NT2/D1 (cell line): ENCODE results near the gene PTPRB.

ENCODE experiments used
- DNase-seq: peaks from one replicate; pipeline ENCODE4 v3.0.0-alpha.2; 2011; ENCODE audit warnings: low read depth, low spot score
- H3K27me3 ChIP-seq: 2 replicates; pipeline ENCODE4 v1.6.0; 2011; ENCODE audit warnings: mild to moderate bottlenecking; ENCODE audit not compliant: insufficient read length, insufficient read depth
- H3K36me3 ChIP-seq: 2 replicates; pipeline ENCODE4 v1.6.1; 2011; ENCODE audit warnings: mild to moderate bottlenecking, low read length, mixed read lengths; ENCODE audit not compliant: insufficient read depth, insufficient read length
- H3K4me1 ChIP-seq: 2 replicates; pipeline ENCODE4 v1.5.1; 2011; ENCODE audit not compliant: insufficient read depth, insufficient read length
- H3K4me3 ChIP-seq: 2 replicates; pipeline ENCODE4 v1.5.1; 2011; ENCODE audit warnings: low read depth; ENCODE audit not compliant: insufficient read length
- H3K9ac ChIP-seq: 2 replicates; pipeline ENCODE4 v1.6.0; 2011; ENCODE audit warnings: low read depth; ENCODE audit not compliant: insufficient read length
- H3K9me3 ChIP-seq: 2 replicates; pipeline ENCODE4 v1.5.1; 2011; ENCODE audit warnings: mild to moderate bottlenecking, low read length; ENCODE audit not compliant: insufficient read depth
- SUZ12 ChIP-seq: IDR thresholded peaks from 2 replicates; pipeline ENCODE4 v1.6.1; 2011; ENCODE audit not compliant: insufficient read length, insufficient read depth; ENCODE audit errors: extremely low read depth
- YY1 ChIP-seq: IDR thresholded peaks from 2 replicates; pipeline ENCODE4 v1.6.1; 2011; ENCODE audit not compliant: insufficient read length, insufficient read depth
- ZNF274 ChIP-seq: IDR thresholded peaks from 2 replicates; pipeline ENCODE4 v1.6.1; 2011; ENCODE audit warnings: mild to moderate bottlenecking, low read depth, low read length

Gene PTPRB

DNA sequence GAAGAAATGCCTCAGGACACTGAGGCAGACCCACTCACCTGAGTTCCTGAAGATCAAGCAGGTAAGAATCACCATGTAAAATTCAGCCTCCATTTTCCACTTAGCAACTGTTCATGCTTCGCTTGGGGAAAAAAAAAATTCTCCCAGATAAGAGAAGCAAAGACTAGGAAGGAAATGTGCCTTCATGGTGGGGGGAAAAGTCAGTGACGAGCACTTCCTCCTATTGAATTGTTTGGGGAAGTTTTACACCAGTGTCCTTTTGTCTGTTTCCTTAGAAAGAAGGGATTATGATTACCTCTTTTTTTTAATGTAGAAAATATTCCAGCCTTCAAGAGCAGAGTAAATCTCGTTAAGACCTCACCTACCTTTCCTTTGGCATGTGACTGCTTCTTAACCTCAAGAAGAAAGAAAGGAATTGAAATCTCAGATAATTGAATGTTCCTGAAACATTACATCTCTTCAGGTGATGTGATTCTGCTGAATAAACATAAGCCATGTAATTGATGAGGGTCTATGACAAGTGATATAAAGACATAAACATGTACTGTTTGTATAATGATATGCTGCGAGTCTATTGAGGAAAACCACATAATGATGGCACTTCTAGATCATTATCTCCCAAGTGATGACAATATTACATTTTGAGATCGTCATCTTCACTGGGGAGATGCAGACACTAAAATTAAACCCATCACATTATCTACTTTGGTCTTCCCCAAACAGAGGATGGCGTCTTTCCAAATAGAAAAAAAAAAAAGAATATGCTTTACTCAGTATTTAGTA, at the start of gene PTPRB:
Gene PTPRB (minus strand): TSS at position 127 of the 783 bp plus-strand sequence. CDS start 34 bp downstream, at position 93.
- no peaks in the 10 kb centered on the region for H3K27me3 ChIP-seq
- no peak within 1 kb of the TSS for H3K9ac ChIP-seq
- no peaks in the 10 kb centered on the region for H3K9me3 ChIP-seq
- no peaks in the 10 kb centered on the region for H3K4me1 ChIP-seq
- no peak within 1 kb of the TSS for H3K4me3 ChIP-seq
- no peaks in the 10 kb centered on the region for H3K36me3 ChIP-seq
- TF ChIP-seq ZNF274 (no peak), SUZ12 (no peak), YY1 (no peak)
- no peak for DNase-seq

DNA sequence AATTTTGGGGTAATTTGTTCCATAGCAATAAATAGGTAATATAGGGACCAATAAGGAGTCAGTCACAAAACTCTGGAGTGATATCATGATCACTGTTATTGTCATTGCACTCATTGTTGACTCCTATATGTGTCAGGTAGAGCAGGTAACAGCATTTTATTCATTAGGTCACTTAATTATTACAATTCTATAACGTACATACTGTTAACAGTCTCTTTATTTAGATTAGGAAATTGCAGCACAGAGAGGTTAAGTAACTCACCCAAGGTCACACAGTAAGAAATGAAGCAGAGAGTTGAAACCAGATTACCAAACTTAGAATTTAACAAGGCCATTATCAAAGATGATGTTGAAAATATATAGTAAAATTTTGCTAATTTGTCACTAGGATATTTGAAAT, 49.7 kb upstream of the PTPRB start:
- Histone ChIP-seq H3K9me3 (no peaks in the 10 kb centered on the region), H3K36me3 (no peaks in the 10 kb centered on the region), H3K4me1 (peaks cover 2% of the 10 kb centered on the region), H3K4me3 (no peak overlapping the region), H3K9ac (no peak overlapping the region), H3K27me3 (no peaks in the 10 kb centered on the region)
- TF ChIP-seq YY1 = no peak
- TF ChIP-seq SUZ12 = no peak
- no peak for TF ChIP-seq ZNF274
- DNase-seq = no peak

DNA sequence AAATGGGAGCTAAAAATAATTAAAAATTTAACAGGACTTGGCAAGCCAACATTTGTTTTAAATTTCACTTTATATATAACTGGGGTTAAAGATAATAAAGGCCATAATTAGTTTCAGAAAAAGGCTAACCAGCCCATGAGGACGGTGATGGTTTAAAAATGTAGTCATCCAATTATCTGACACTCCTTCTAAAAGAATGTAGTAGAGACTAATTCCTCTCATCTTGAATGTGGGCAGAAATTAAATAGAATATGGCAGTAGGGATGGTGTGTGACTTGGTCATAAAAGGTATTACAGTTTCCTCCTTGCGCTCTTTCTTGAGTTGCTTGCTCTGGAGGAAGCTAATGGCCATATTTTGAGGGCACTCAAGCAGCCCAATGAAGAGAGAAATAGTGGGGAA, 49.1 kb upstream of the PTPRB start:
- Histone ChIP-seq H3K9me3 (no peaks in the 10 kb centered on the region), H3K4me3 (no peak overlapping the region), H3K4me1 (peaks cover 2% of the 10 kb centered on the region), H3K27me3 (no peaks in the 10 kb centered on the region), H3K9ac (no peak overlapping the region), H3K36me3 (no peaks in the 10 kb centered on the region)
- DNase-seq = no peak
- TF ChIP-seq ZNF274 (no peak), SUZ12 (no peak), YY1 (no peak)

DNA sequence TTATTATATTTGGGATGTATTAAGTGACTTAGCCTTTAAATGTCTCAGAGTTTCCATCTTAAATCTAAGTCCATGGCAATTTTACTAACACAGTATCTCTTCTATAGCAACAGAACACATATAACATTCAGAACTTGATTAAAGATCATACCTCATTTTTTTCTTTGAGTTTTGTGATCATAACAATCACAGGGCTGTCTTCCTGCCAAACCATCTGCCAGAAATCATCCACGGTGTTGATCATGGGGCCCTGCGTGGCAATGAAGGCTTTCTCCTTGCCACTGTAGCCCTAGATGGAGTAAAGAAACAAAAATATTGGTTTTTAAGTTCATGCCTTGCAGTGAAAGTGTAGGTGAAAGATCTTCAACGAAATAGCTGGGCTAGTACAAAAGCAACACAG, 46.7 kb upstream of the PTPRB start:
- Histone ChIP-seq H3K9ac (no peak overlapping the region), H3K4me3 (no peak overlapping the region), H3K4me1 (no peaks in the 10 kb centered on the region), H3K27me3 (no peaks in the 10 kb centered on the region), H3K9me3 (no peaks in the 10 kb centered on the region), H3K36me3 (no peaks in the 10 kb centered on the region)
- DNase-seq = no peak
- no peak for TF ChIP-seq YY1
- TF ChIP-seq ZNF274 = no peak
- no peak for TF ChIP-seq SUZ12

DNA sequence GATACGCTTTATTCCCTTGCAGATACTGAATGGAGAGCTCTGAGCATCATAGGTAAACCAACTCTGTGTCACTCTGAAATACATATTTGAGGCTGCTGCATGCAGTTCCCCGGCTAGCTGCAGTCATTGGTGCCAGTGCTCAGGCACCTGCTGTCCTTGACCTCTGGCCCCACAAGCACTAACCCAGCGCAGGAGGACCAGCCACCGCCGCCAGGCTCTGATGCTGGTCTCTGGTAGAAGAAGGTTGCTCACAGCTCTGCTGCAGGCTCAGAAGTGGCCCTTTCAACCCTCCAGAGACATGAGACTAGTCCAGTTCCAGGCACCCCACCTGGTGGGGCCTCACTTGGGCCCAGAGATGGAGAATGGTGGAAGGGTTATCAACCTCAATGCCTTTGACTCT, 34.5 kb upstream of the PTPRB start:
- Histone ChIP-seq H3K36me3 (no peaks in the 10 kb centered on the region), H3K4me1 (no peaks in the 10 kb centered on the region), H3K27me3 (no peaks in the 10 kb centered on the region), H3K9me3 (no peaks in the 10 kb centered on the region), H3K4me3 (no peak overlapping the region), H3K9ac (no peak overlapping the region)
- no peak for DNase-seq
- no peak for TF ChIP-seq SUZ12
- TF ChIP-seq YY1 = no peak

DNA sequence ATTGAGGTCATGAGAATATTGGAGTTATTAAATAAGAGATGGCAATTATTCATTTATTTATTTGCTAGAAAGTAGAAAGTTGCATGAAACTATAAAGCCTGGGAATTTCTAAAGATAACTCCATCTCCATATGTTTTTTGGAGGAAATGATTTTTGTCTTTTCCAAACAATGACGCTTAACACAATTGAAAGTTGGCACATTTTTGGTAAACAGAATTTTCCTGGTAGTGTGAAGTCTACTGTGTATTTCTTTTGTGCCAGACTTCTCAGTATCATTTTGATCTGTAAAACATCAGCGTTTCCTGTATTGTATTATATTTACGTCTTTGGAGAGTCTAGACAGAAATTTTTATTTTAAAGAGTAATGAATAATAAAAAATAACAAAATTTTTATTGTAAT, 33.7 kb upstream of the PTPRB start:
- H3K4me3 ChIP-seq = no peak overlapping the region
- no peak overlapping the region for H3K9ac ChIP-seq
- H3K27me3 ChIP-seq = no peaks in the 10 kb centered on the region
- no peaks in the 10 kb centered on the region for H3K4me1 ChIP-seq
- DNase-seq = no peak
- H3K9me3 ChIP-seq = no peaks in the 10 kb centered on the region
- H3K36me3 ChIP-seq = no peaks in the 10 kb centered on the region
- TF ChIP-seq ZNF274 (no peak), YY1 (no peak), SUZ12 (no peak)

DNA sequence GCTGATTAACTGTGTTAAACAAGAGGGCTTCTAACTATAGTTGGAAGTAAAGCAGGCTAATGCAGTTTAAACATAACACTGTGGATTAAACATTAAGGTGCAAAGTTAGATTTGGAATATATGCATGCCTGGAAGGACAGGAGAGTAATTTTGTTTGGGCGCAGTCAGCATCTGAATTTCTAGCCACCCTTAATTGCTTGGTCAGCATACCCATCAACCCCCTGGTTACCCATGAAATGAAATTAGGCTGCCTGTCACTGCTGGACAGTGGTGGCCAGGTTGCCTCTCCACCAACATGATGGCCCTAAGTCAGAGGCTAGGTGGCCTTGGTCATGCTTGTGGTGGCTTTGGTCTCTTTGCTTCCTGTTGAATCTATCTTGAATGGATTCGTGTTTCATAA, 30.0 kb upstream of the PTPRB start:
- no peak for DNase-seq
- Histone ChIP-seq H3K4me3 (no peak overlapping the region), H3K9me3 (no peaks in the 10 kb centered on the region), H3K36me3 (no peaks in the 10 kb centered on the region), H3K9ac (no peak overlapping the region), H3K4me1 (no peaks in the 10 kb centered on the region), H3K27me3 (no peaks in the 10 kb centered on the region)
- no peak for TF ChIP-seq SUZ12
- no peak for TF ChIP-seq YY1
- TF ChIP-seq ZNF274 = no peak

DNA sequence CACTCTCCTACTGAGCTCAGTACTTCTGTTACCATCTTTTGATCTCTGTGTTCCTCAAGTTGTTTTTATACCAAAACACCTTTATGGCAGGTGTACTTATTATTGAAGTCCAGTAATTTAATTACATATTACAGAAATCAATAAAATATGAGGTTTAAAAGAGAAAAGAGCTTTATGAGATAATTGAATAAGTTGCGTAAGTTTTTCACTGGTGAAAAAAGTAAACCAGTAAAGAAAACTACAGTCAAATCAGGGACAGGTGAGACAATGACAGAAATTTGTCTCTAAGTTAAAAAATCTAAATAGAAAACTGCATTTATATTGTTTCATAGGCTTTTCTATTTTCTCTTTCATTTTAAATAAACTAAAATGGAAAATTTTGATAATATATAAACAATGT, 29.1 kb upstream of the PTPRB start:
- Histone ChIP-seq H3K36me3 (no peaks in the 10 kb centered on the region), H3K9ac (no peak overlapping the region), H3K9me3 (no peaks in the 10 kb centered on the region), H3K4me3 (no peak overlapping the region), H3K27me3 (no peaks in the 10 kb centered on the region), H3K4me1 (no peaks in the 10 kb centered on the region)
- TF ChIP-seq YY1 (no peak), ZNF274 (no peak), SUZ12 (no peak)
- DNase-seq = no peak
